ENCODE data around the gene SMAP2. TPM values are rescaled to one million over a fixed set of nuclear protein-coding genes. Genes with fewer than 3 reads are reported as not detected.

The SMAP2 gene
- total RNA-seq, 1 experiment from 2014 or later: 8.2 TPM

DNA sequence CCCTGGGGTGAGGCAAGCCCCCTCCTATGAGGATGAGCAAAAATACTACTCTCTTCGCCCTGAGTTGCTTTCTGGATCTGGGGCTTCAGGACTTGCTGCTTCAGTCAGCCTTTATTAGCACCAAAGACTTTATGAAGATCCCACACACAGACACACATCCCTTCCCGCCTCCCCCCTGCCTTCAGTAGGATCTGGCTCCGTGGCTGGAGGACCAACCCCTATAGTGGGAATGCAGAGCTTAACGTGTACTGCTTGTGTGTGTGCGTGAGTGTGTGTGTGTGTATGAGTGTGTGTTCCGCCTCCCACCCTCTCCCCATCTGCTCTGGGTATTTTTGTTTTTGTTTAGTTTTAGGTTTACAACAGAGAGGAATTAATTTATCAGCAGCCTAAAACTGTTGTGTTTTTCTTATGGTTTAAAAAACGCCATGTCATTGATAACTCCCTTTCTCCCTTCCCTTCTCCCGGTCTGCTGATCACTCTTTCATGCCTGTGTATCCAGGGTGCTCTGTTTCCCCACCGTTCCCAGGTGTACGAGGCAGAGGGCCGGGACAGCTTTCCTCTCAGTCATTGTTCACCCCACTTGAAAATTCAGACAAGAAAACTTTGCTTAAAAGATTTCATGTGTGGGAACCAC lies 49.2 kb downstream of the SMAP2 start:
- H3K9me3 ChIP-seq (ENCODE audit: control insufficient read depth, low read depth, low read length): no peaks in the 10 kb centered on the region
- H4K91ac ChIP-seq (ENCODE audit: insufficient read length, low read depth, low read length): no peak overlapping the region
- peak overlapping the region in 2 of 3 experiments; percentile 13 to 60; a peak in 2 of 7 replicates for H3K27ac Mint-ChIP-seq
- H2BK20ac ChIP-seq (ENCODE audit: low read depth, low read length, poor library complexity, severe bottlenecking): no peak overlapping the region
- H3K23ac ChIP-seq (ENCODE audit: insufficient read length, low read depth, low read length): no peak overlapping the region
- no peak overlapping the region for H3K4me2 ChIP-seq (ENCODE audit: insufficient read depth, insufficient read length, low read length)
- no peak overlapping the region for H3K18ac ChIP-seq (ENCODE audit: insufficient read length, low read depth, low read length)
- no peak overlapping the region for H3K27ac ChIP-seq (ENCODE audit: insufficient read length, low read depth, low read length)
- H4K8ac ChIP-seq (replicated peaks; ENCODE audit: insufficient read length, low read depth, low read length): no peak overlapping the region
- H3K27me3 Mint-ChIP-seq (ENCODE audit: low read depth): no peaks in the 10 kb centered on the region; the same call in 1 of the 2 replicates
- H2AK5ac ChIP-seq (ENCODE audit: insufficient read length, low read length): no peak overlapping the region
- WGBS (ENCODE audit: extremely low coverage, insufficient read length, low lambda C conversion rate): no CpG with 5 or more reads among the region's 11 CpGs
- no peaks in the 10 kb centered on the region for H3K23me2 ChIP-seq (ENCODE audit: insufficient read length, low read depth, low read length, poor library complexity, severe bottlenecking)
- H2BK120ac ChIP-seq (ENCODE audit: low read depth, low read length, poor library complexity, severe bottlenecking): no peak overlapping the region
- no peaks in the 10 kb centered on the region for H3K79me1 ChIP-seq (ENCODE audit: insufficient read depth, low read depth, low read length, poor library complexity, severe bottlenecking)
- no peaks in the 10 kb centered on the region for H3K27me3 ChIP-seq (ENCODE audit: insufficient read depth, low read length)
- no peak overlapping the region for H3K9ac ChIP-seq (ENCODE audit: extremely low read depth, insufficient read length, low read length)
- no peaks in the 10 kb centered on the region for H3K79me2 ChIP-seq (ENCODE audit: insufficient read depth, low read length)
- H2BK5ac ChIP-seq (ENCODE audit: insufficient read length, low read length): no peak overlapping the region
- H2AFZ ChIP-seq (ENCODE audit: low read length): no peak overlapping the region
- no peak overlapping the region for H3T11ph ChIP-seq (ENCODE audit: low read length)
- no peak overlapping the region for H4K5ac ChIP-seq (ENCODE audit: insufficient read length, low read depth, low read length)
- no peak overlapping the region for H2BK12ac ChIP-seq (ENCODE audit: insufficient read length, low read depth, low read length)
- H3K4ac ChIP-seq (ENCODE audit: low read depth, low read length): no peak overlapping the region
- H3K9me3 Mint-ChIP-seq: no peaks in the 10 kb centered on the region
- no peak overlapping the region for H3K4me3 Mint-ChIP-seq
- peaks cover 0 to 4% (median under 1%) of the 10 kb centered on the region in 3 experiments; a peak in 1 of 7 replicates for H3K36me3 Mint-ChIP-seq (ENCODE audit: insufficient read depth in 1 of 3, low read depth in 3 of 3)
- H3K4me1 Mint-ChIP-seq: peaks cover 5 to 12% of the 10 kb centered on the region in 2 experiments; a peak in 3 of 4 replicates
- H4K20me1 ChIP-seq (ENCODE audit: control insufficient read depth, insufficient read depth, insufficient read length): no peaks in the 10 kb centered on the region
- no peak overlapping the region for H3K56ac ChIP-seq (ENCODE audit: insufficient read length, low read depth, low read length)
- TF ChIP-seq, protein P1, sequence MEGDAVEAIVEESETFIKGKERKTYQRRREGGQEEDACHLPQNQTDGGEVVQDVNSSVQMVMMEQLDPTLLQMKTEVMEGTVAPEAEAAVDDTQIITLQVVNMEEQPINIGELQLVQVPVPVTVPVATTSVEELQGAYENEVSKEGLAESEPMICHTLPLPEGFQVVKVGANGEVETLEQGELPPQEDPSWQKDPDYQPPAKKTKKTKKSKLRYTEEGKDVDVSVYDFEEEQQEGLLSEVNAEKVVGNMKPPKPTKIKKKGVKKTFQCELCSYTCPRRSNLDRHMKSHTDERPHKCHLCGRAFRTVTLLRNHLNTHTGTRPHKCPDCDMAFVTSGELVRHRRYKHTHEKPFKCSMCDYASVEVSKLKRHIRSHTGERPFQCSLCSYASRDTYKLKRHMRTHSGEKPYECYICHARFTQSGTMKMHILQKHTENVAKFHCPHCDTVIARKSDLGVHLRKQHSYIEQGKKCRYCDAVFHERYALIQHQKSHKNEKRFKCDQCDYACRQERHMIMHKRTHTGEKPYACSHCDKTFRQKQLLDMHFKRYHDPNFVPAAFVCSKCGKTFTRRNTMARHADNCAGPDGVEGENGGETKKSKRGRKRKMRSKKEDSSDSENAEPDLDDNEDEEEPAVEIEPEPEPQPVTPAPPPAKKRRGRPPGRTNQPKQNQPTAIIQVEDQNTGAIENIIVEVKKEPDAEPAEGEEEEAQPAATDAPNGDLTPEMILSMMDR (conservative IDR thresholded peaks at IDR 0.05): no peak
- H3K14ac ChIP-seq (ENCODE audit: insufficient read depth, low read length): no peak overlapping the region
- H3K4me1 ChIP-seq (ENCODE audit: insufficient read depth, low read length): no peaks in the 10 kb centered on the region
- H2BK15ac ChIP-seq (ENCODE audit: low read depth, low read length): no peak overlapping the region
- DNase-seq: no peak

Measured in H9 (cell line).